ENCODE data around the gene KRTAP20-4. TPM values are rescaled to one million over a fixed set of nuclear protein-coding genes. Genes with fewer than 3 reads are reported as not detected.

The KRTAP20-4 gene
- total RNA-seq: not detected
- long read RNA-seq: 0 reads

- ATAC-seq (no peak), DNase-seq (ENCODE audit: missing footprints) (no peak)
- intact Hi-C loops (cut with DNase I): no loop called here
Observed at GRCh38 chr21:30620522-30620921, at the start of gene KRTAP20-4. Gene KRTAP20-4, plus strand, starts transcription at chr21:30620627.

- no peak for ATAC-seq
Observed at GRCh38 chr21:30577766-30578165, 42.7 kb upstream of the KRTAP20-4 start.

DNA sequence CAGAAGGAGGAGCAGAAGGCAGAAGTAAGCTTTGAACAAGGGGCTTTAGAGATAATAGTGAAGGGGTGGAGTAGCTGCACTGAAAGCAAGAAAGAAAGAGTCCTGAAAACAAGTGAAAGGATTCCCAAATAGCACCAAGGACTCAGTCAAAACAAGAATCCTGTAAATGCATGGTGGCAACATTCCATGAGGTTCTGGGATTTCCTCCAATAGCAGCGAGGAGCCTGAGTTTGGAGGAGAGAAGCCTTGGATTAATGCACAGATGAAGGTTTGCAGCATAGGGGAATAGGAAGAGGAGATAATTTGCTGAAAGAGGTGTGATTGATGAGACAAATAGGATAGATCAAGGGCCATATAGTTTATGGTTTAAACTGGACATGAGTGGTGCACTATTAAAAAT, 41.1 kb upstream of the KRTAP20-4 start:
- intact Hi-C loops (cut with DNase I): no loop called here
- ATAC-seq (no peak), DNase-seq (ENCODE audit: missing footprints) (no peak)

More at GRCh38 chr21:30577766-30578165, 42.7 kb upstream of the KRTAP20-4 start:
- intact Hi-C loops (cut with DNase I): no loop called here
- no peak for DNase-seq (ENCODE audit: missing footprints)

DNA sequence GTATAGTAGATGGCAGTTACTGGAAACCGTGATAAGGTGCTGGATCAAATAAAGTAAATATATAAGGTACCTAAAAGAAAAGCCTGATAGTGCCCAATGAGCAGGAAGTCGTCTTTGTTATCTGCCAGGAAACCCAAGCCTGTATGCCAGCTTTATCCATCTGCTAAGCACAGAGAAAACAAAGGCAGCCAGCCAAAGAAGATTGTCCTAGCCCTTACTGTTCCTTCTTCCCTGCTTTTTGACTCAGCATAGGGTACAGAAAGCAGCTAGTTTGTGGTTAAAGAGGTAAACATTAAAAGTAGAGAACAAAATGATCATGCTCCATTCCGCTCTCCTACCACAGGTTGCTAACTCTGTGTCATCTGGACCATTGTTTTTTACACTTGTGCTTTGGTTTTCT, 40.3 kb upstream of the KRTAP20-4 start:
- no peak for ATAC-seq
- intact Hi-C loops (cut with DNase I): no loop called here
- DNase-seq (ENCODE audit: missing footprints): no peak

- ATAC-seq: no peak
- intact Hi-C loops (cut with DNase I): no loop called here
- no peak for DNase-seq (ENCODE audit: missing footprints)
Observed at GRCh38 chr21:30582870-30583269, 37.6 kb upstream of the KRTAP20-4 start.

GRCh38 chr21:30590297-30590696, 30.1 kb upstream of the KRTAP20-4 start, which contains the start of gene KRTAP22-2:
Gene KRTAP22-2, minus strand, starts transcription at chr21:30590397.
- DNase-seq (ENCODE audit: missing footprints) (no peak), ATAC-seq (no peak)
- intact Hi-C loops (cut with DNase I): no loop called here

DNA sequence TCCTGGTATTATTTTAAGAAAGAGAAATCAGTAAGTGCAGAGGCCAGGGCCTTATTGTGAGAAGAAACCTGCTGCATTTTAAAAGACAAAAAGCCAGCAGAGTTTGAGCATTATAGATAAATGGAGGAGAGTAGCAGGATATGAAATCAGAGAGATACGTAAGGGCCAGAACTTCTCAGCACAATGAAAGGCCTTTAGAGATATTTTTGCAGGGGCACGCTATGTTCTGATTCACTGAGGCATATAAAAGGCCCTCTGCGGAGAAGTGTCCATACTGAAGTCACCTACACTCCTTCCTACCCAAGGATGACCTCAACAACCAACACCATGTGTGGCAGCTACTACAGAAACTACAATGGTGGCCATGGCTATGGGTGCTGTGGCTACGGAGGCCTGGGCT, 28.3 kb upstream of the KRTAP20-4 start, which contains the start of gene KRTAP6-3:
KRTAP6-3 (plus strand) TSS at position 301 of the 400 bp plus-strand sequence; CDS start at position 307, 6 bp downstream.
- ATAC-seq: no peak
- intact Hi-C loops (cut with DNase I): no loop called here
- DNase-seq (ENCODE audit: missing footprints): no peak

DNA sequence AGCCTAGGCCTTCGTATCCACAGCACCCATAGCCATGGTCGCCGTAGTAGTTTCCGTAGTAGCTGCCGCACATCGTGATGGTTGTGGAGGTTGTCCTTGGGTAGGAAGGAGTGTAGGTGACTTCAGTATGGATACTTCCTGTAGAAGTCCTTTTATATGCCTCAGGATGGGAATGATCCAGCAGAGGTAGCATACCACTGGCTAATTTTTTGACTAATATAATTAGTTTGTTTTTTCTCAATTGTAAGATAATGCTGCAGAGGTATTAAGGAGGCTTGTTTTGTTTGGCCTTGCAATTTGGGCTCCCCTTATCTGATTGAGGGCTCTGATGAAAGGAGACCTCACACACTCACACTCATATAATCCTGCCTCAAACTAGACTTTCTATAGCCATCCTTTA, 21.6 kb upstream of the KRTAP20-4 start, which contains the start of gene KRTAP6-2:
KRTAP6-2 (minus strand) TSS at position 101 of the 400 bp plus-strand sequence; CDS start at position 73, 28 bp downstream.
- intact Hi-C loops (cut with DNase I): no loop called here
- no peak for DNase-seq (ENCODE audit: missing footprints)
- ATAC-seq: no peak

DNA sequence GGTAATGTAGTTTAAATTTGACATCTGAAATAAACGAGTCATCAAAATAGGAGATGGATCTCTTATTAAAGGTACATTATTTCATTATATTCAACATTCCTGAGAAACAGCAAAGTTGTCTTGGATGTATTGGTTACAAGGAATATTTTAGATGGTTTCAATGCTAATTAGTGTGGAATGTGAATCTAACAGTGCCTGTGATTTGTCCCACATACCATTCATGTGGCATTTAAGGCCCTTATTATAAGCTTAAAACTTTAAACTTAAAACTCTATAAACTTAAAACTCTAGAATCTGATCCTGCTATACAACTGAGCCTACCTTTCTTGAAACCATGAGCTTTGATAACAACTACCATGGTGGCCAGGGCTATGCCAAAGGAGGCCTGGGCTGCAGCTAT, 19.6 kb upstream of the KRTAP20-4 start, which contains the start of gene KRTAP22-1:
KRTAP22-1 (plus strand) TSS at position 301 of the 400 bp plus-strand sequence.
- DNase-seq (ENCODE audit: missing footprints) (no peak), ATAC-seq (no peak)
- intact Hi-C loops (cut with DNase I): no loop called here

DNA sequence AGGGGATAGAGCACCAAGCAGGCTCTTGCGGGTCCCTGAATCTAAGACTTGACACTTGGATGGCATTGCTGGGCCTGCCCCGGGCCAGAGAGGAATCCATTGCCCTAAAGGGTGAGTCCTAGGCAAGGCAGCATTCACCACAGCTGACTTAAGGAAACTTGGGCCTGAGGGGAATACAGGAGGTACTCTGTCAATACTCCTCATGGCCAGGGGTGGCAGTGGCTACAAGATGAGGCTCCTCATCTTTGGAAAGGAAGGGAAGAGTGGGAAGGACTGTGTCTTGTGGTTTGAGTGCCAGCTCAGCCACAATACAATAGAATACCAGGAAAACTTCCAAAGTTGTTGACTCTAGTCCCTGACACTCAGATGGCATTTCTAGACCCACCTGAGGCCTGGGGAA, 14.5 kb upstream of the KRTAP20-4 start:
- intact Hi-C loops (cut with DNase I): no loop called here
- DNase-seq (ENCODE audit: missing footprints) (no peak), ATAC-seq (no peak)

DNA sequence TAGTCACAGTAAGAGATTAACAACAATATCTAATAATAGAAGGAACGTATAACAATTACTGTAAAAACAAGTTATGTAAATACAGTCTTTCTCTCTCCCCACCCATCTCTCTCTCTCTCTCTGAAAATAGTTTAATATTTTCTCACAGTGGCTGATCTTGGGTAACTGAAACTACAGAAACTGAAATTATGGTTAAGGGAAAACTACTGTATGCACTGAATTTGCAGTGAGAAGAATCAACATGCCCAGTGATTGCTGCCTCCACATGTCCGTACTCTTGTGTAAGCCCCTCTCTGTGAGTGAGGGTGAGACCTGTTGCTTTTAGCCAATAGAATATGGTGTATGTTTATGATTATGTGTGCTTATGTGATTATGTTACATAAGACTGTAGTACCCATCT, 8.3 kb upstream of the KRTAP20-4 start:
- DNase-seq (ENCODE audit: missing footprints) (no peak), ATAC-seq (no peak)
- intact Hi-C loops (cut with DNase I): no loop called here

- intact Hi-C loops (cut with DNase I): no loop called here
- ATAC-seq (no peak), DNase-seq (ENCODE audit: missing footprints) (no peak)
Observed at GRCh38 chr21:30613836-30614235, 6.6 kb upstream of the KRTAP20-4 start, which contains the start of gene KRTAP6-1. Gene KRTAP6-1, minus strand, starts transcription at chr21:30613930. Its CDS starts 26 bp downstream, at chr21:30613904.

- ATAC-seq: no peak
- intact Hi-C loops (cut with DNase I): no loop called here
- no peak for DNase-seq (ENCODE audit: missing footprints)
Observed at GRCh38 chr21:30615199-30615598, 5.2 kb upstream of the KRTAP20-4 start.

- DNase-seq (ENCODE audit: missing footprints): no peak
- intact Hi-C loops (cut with DNase I): no loop called here
- no peak for ATAC-seq
Observed at GRCh38 chr21:30616125-30616524, 4.3 kb upstream of the KRTAP20-4 start, which contains the start of gene KRTAP20-1. Gene KRTAP20-1, plus strand, starts transcription at chr21:30616425. Its CDS starts 30 bp downstream, at chr21:30616455.

DNA sequence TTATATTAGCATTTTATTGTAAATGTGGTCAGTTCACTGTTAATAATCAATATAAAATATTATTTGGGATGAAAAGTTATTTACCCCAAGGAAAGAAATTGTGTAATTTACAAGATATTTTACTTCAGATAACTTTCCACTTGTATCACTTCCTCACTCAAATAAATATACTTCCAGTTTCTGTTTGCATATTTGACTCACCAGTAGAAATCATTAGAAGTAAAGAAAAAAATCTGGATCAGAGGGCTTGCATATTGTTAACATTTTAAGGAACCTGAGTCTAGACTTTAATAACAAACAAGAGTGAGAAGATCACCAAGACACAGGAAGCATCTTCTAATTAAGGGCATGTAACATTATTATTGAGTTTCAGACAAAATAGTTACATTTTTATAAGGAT, 347 bp upstream of the KRTAP20-4 start:
- DNase-seq (ENCODE audit: missing footprints) (no peak), ATAC-seq (no peak)
- intact Hi-C loops (cut with DNase I): no loop called here

DNA sequence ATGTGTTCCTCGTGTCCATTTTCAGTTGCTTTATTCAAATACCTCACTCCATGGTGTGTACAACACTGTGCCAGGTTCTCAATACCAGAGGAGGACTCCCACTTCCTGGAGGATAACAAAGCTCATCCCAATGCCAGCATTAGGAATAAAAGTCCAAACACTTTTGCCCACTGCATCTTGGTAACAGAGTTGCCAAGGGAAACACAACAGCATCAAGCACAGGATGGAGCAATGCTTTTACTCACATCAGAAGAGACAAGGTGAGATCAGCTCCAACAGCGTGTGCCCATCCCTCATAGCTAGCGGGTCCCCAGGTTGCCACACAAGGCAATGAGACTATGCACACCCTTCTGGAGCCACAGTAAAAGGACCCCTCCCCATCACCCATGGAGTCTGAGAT, 2.9 kb downstream of the KRTAP20-4 start:
- intact Hi-C loops (cut with DNase I): no loop called here
- no peak for DNase-seq (ENCODE audit: missing footprints)
- no peak for ATAC-seq

- ATAC-seq (no peak), DNase-seq (ENCODE audit: missing footprints) (peak; percentile 46)
- intact Hi-C loops (cut with DNase I): no loop called here
Observed at GRCh38 chr21:30625449-30626165, 5.2 kb downstream of the KRTAP20-4 start.

DNA sequence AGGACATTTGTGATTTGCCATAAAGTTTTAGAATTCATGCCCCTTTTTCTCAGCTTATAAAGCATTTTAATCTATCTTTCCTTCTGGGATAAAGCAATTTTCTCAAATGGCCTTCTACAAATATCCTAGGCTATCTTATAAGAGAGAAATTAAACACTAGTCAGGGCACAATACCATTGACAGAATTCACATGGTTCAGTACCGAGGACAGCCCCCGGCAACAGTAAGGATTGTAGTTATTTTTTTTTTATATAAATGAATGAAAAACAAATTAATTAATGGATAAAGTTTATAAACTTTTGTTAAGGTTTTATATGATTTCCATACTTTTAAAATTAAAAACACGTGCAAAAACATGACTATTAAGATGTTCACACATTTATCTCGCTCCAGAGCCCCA, 7.7 kb downstream of the KRTAP20-4 start:
- DNase-seq (ENCODE audit: missing footprints): no peak
- no peak for ATAC-seq
- intact Hi-C loops (cut with DNase I): no loop called here

GRCh38 chr21:30629200-30629599, 8.8 kb downstream of the KRTAP20-4 start:
- intact Hi-C loops (cut with DNase I): no loop called here
- DNase-seq (ENCODE audit: missing footprints) (no peak), ATAC-seq (no peak)

DNA sequence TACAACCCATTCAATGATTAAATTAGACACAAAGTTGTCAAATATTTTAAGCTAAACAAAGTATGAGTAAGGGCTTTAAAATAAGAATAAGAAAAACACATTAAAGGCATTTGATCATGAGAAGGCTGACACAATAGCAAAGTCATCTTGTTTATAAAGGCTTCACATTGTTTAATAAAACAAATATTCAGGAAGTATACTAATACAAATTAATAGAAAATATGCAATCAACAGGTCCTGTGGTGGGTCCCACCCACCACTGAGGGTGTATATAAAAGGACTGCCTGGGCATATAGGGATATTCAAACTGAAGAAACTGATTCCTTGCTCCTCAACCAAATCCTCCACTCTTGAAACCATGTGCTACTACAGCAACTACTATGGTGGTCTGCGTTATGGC, 14.5 kb downstream of the KRTAP20-4 start, which contains the start of gene KRTAP20-2:
KRTAP20-2 (plus strand) TSS at position 301 of the 400 bp plus-strand sequence; CDS start at position 359, 58 bp downstream.
- no peak for ATAC-seq
- intact Hi-C loops (cut with DNase I): no loop called here
- DNase-seq (ENCODE audit: missing footprints): no peak

Data from Right ventricle myocardium inferior (tissue), 1 donor.